Smooth muscle cell (in vitro differentiated cells): ENCODE results near the gene KDM3B. TPM values are rescaled to one million over a fixed set of nuclear protein-coding genes. Genes with fewer than 3 reads are reported as not detected.

ENCODE experiments used
- DNase-seq: peaks from one replicate; lab custom pipeline; 2025; ENCODE audit not compliant: unreplicated experiment; lab: John Stamatoyannopoulos, UW
- H2AFZ ChIP-seq: fragments of 200-600 bp; sonication (generic); 2 replicates; pipeline ENCODE4 v1.6.0; 2016; ENCODE audit warnings: antibody characterized with exemption, low read depth, mild to moderate bottlenecking
- H3F3A ChIP-seq: fragments of 200-600 bp; sonication (generic); 2 replicates; pipeline ENCODE4 v1.6.0; 2017; ENCODE audit warnings: antibody characterized with exemption, low read depth
- H3K27ac ChIP-seq: fragments of 200-600 bp; sonication (generic); 2 replicates; pipeline ENCODE4 v1.5.1; 2016; ENCODE audit warnings: low read depth, mild to moderate bottlenecking
- H3K27me3 ChIP-seq: fragments of 200-600 bp; sonication (generic); 2 replicates; pipeline ENCODE4 v1.6.1; 2016; ENCODE audit warnings: low read depth, mild to moderate bottlenecking
- H3K36me3 ChIP-seq: fragments of 200-600 bp; sonication (generic); 2 replicates; pipeline ENCODE4 v1.5.1; 2016; ENCODE audit warnings: low read depth
- H3K4me1 ChIP-seq: fragments of 200-600 bp; sonication (generic); 2 replicates; pipeline ENCODE4 v1.5.1; 2016; ENCODE audit warnings: low read depth
- H3K4me2 ChIP-seq: fragments of 200-600 bp; sonication (generic); 2 replicates; pipeline ENCODE4 v1.6.0; 2016; ENCODE audit warnings: mild to moderate bottlenecking
- H3K4me3 ChIP-seq: fragments of 200-600 bp; sonication (generic); 2 replicates; pipeline ENCODE4 v1.5.1; 2016; ENCODE audit warnings: mild to moderate bottlenecking
- H3K79me2 ChIP-seq: fragments of 200-600 bp; sonication (generic); 2 replicates; pipeline ENCODE4 v1.6.0; 2016; ENCODE audit warnings: low read depth, mild to moderate bottlenecking
- H3K9ac ChIP-seq: fragments of 200-600 bp; sonication (generic); 2 replicates; pipeline ENCODE4 v1.6.0; 2016; ENCODE audit warnings: low read depth
- H3K9me3 ChIP-seq: fragments of 200-600 bp; sonication (generic); replicated peaks from 2 replicates; pipeline ENCODE4 v1.5.1; 2016; ENCODE audit warnings: low read depth
- H4K20me1 ChIP-seq: fragments of 200-600 bp; sonication (generic); 2 replicates; pipeline ENCODE4 v1.6.0; 2016; ENCODE audit warnings: low read depth
- CTCF ChIP-seq: fragments of 200-600 bp; sonication (generic); IDR thresholded peaks from 2 replicates; pipeline ENCODE4 v1.5.1; 2017; ENCODE audit warnings: borderline replicate concordance, mild to moderate bottlenecking, antibody characterized with exemption; ENCODE audit not compliant: insufficient read depth, poor library complexity, severe bottlenecking
- WGBS: methylation state at CpG from one replicate; pipeline ENCODE4 v1.1.7; 2016; ENCODE audit warnings: low lambda C conversion rate; 5-methylcytosine and 5-hydroxymethylcytosine counted together
- polyA plus RNA-seq: library from polyadenylated mRNA; unstranded; fragments of >200 nt; fragmentation: Nextera tagmentation; extraction: Ambion mirVana; gene quantifications from 2 replicates; pipeline ENCODE4 v1.2.1, GENCODE V29; 2016
- total RNA-seq: library from RNA; depleted of rRNA; stranded (reverse); fragments of >200 nt; gene quantifications from 2 replicates; pipeline ENCODE4 v1.2.3, GENCODE V29; 2014

KDM3B gene
- total and polyA plus RNA-seq, 2 experiments from 2014 or later: 16.5 to 43.1 TPM

GRCh38 chr5:138351517-138351916 is 968 bp upstream of the KDM3B start:
- no peak for DNase-seq
- Histone ChIP-seq H3F3A (peaks cover 51% of the 10 kb centered on the region), H3K27me3 (no peaks in the 10 kb centered on the region), H3K9ac (no peak overlapping the region), H3K36me3 (no peaks in the 10 kb centered on the region), H3K79me2 (peaks cover 30% of the 10 kb centered on the region), H3K4me2 (no peak overlapping the region), H4K20me1 (peaks cover 44% of the 10 kb centered on the region), H3K4me3 (no peak overlapping the region), H3K27ac (no peak overlapping the region), H3K9me3 (no peaks in the 10 kb centered on the region), H3K4me1 (peaks cover 18% of the 10 kb centered on the region), H2AFZ (no peak overlapping the region)
- no peak for TF ChIP-seq CTCF

- peak; percentile 37 for TF ChIP-seq CTCF
- Histone ChIP-seq H3K36me3 (no peaks in the 10 kb centered on the region), H3K9me3 (no peaks in the 10 kb centered on the region), H3K79me2 (peaks cover 44% of the 10 kb centered on the region), H3K27ac (peak overlapping the region; percentile 83), H3K4me1 (peaks cover 18% of the 10 kb centered on the region), H3K4me2 (peak overlapping the region; percentile 87), H3K27me3 (no peaks in the 10 kb centered on the region), H3K4me3 (peak overlapping the region; percentile 96), H2AFZ (peak overlapping the region; percentile 8), H4K20me1 (peaks cover 54% of the 10 kb centered on the region), H3K9ac (peak overlapping the region; percentile 90), H3F3A (peaks cover 51% of the 10 kb centered on the region)
- DNase-seq: peak; percentile 58
- WGBS: under 1% methylated on average over 21 of the region's 88 CpGs
Measured at GRCh38 chr5:138352722-138353559, 456 bp downstream of the KDM3B start.

- H3K36me3 ChIP-seq: no peaks in the 10 kb centered on the region
- peak overlapping the region; percentile 90 for H3K9ac ChIP-seq
- H4K20me1 ChIP-seq: peaks cover 53% of the 10 kb centered on the region
- H3K27me3 ChIP-seq: no peaks in the 10 kb centered on the region
- peak overlapping the region; percentile 87 for H3K4me2 ChIP-seq
- peak overlapping the region; percentile 83 for H3K27ac ChIP-seq
- H3F3A ChIP-seq: peaks cover 47% of the 10 kb centered on the region
- peak overlapping the region; percentile 96 for H3K4me3 ChIP-seq
- no peak for DNase-seq
- peaks cover 18% of the 10 kb centered on the region for H3K4me1 ChIP-seq
- 6% methylated on average over 11 of the region's 11 CpGs for WGBS
- peaks cover 51% of the 10 kb centered on the region for H3K79me2 ChIP-seq
- H3K9me3 ChIP-seq: no peaks in the 10 kb centered on the region
- no peak for TF ChIP-seq CTCF
- H2AFZ ChIP-seq: peak overlapping the region; percentile 8
Measured at GRCh38 chr5:138353560-138354080, 1.1 kb downstream of the KDM3B start.
